Keratinocyte (primary cell): ENCODE data around the gene DOCK7. TPM values are rescaled to one million over a fixed set of nuclear protein-coding genes. Genes with fewer than 3 reads are reported as not detected.
"Not testable (repeated sequence)": the region's sequence is repeated elsewhere in the genome, so short reads cannot be mapped to it uniquely, and the experiment has no call there.

Experiments used
- DNase-seq: peaks from one replicate; pipeline ENCODE4 v3.0.0-alpha.2; 2011; ENCODE audit warnings: low read depth, missing footprints, low spot score
- FAIRE-seq: peaks from 2 replicates; lab custom pipeline; 2011; peaks lifted over from hg19 to GRCh38; lab: Jason Lieb, UNC
- H2AFZ ChIP-seq: 2 replicates; pipeline ENCODE4 v1.6.0; 2012; ENCODE audit warnings: low read length, control low read depth, inconsistent platforms; ENCODE audit not compliant: control insufficient read depth
- H3K27ac ChIP-seq: 2 replicates; pipeline ENCODE4 v1.5.1; 2011; ENCODE audit warnings: low read length; ENCODE audit not compliant: control insufficient read depth, insufficient read depth
- H3K27me3 ChIP-seq: 3 replicates; pipeline ENCODE4 v1.6.0; 2011; ENCODE audit warnings: low read length; ENCODE audit not compliant: control insufficient read depth, insufficient read depth; ENCODE audit errors: extremely low read depth
- H3K36me3 ChIP-seq, 2 experiments: 2 replicates in 1 of 2; 3 replicates in 1 of 2; pipeline ENCODE4 v1.5.1; 2011; ENCODE audit warnings: low read length in 2 of 2, mild to moderate bottlenecking in 1 of 2; ENCODE audit not compliant: control insufficient read depth in 2 of 2, insufficient read depth in 2 of 2; ENCODE audit errors: extremely low read depth in 1 of 2
- H3K4me1 ChIP-seq: 3 replicates; pipeline ENCODE4 v1.5.1; 2011; ENCODE audit warnings: low read length; ENCODE audit not compliant: control insufficient read depth, insufficient read depth; ENCODE audit errors: extremely low read depth
- H3K4me2 ChIP-seq: 3 replicates; pipeline ENCODE4 v1.6.0; 2011; ENCODE audit warnings: low read depth, low read length; ENCODE audit not compliant: control insufficient read depth, insufficient read depth; ENCODE audit errors: extremely low read depth
- H3K4me3 ChIP-seq, 3 experiments: fragments of 200-600 bp in 1 of 3; sonication (generic) in 1 of 3; 2 replicates in 2 of 3; 3 replicates in 1 of 3; pipeline ENCODE4 v1.5.1; 2011 to 2016; ENCODE audit warnings: low read length in 3 of 3, mild to moderate bottlenecking in 3 of 3, control low read depth in 2 of 3, inconsistent platforms in 1 of 3, low read depth in 1 of 3, mixed read lengths in 1 of 3, mixed run types in 1 of 3, moderate library complexity in 1 of 3; ENCODE audit not compliant: control insufficient read depth in 2 of 3, insufficient read depth in 2 of 3; ENCODE audit errors: extremely low read depth in 1 of 3
- H3K79me2 ChIP-seq: 2 replicates; pipeline ENCODE4 v1.6.0; 2012; ENCODE audit warnings: low read length; ENCODE audit not compliant: control insufficient read depth, insufficient read depth
- H3K9ac ChIP-seq: 3 replicates; pipeline ENCODE4 v1.6.0; 2011; ENCODE audit warnings: low read length; ENCODE audit not compliant: control insufficient read depth, insufficient read depth; ENCODE audit errors: extremely low read depth
- H3K9me1 ChIP-seq: 3 replicates; pipeline ENCODE4 v1.6.0; 2011; ENCODE audit warnings: low read length; ENCODE audit not compliant: control insufficient read depth, insufficient read depth; ENCODE audit errors: extremely low read depth
- H3K9me3 ChIP-seq: 2 replicates; pipeline ENCODE4 v1.5.1; 2012; ENCODE audit warnings: low read depth, low read length; ENCODE audit not compliant: control insufficient read depth
- H4K20me1 ChIP-seq: 3 replicates; pipeline ENCODE4 v1.6.0; 2011; ENCODE audit warnings: low read length; ENCODE audit not compliant: control insufficient read depth, insufficient read depth; ENCODE audit errors: extremely low read depth
- EZH2 ChIP-seq: IDR thresholded peaks from one replicate; pipeline ENCODE4 v1.6.1; 2012; ENCODE audit warnings: inconsistent platforms, mild to moderate bottlenecking, low read length, moderate library complexity
- dilution Hi-C: fragments of 300-500 bp; cut with MboI; formaldehyde crosslinking; loops from one replicate; pipeline ENCODE4 v1.7.0; 2020; ENCODE audit warnings: low sequenced_read_pairs; ENCODE audit not compliant: extremely low pct_ligation_motif_present
- polyA plus RNA-seq, 5 experiments: library from polyadenylated mRNA; depleted of rRNA in 3 of 5; stranded (reverse) in 3 of 5; stranded (forward) in 1 of 5; unstranded in 1 of 5; fragments of >200 nt; gene quantifications; 1 replicate in 1 of 5; 2 replicates in 3 of 5; 3 replicates in 1 of 5; pipeline versions ENCODE4 v1.2.1 to v1.2.3, GENCODE V29; 2011 to 2012; ENCODE audit warnings: missing spikeins in 2 of 5, low read depth in 1 of 5, low replicate concordance in 1 of 5
- TF ChIP-seq, protein P1 (sequence below), 3 experiments: IDR thresholded peaks in 1 of 3; conservative IDR thresholded peaks in 1 of 3; optimal IDR thresholded peaks in 1 of 3; 2 replicates in 2 of 3; 3 replicates in 1 of 3; pipeline versions ENCODE3 to v1.5.1; 2011; ENCODE audit warnings: low read length in 3 of 3, mild to moderate bottlenecking in 3 of 3, moderate library complexity in 2 of 3, control low read depth in 1 of 3, inconsistent platforms in 1 of 3; ENCODE audit not compliant: insufficient read depth in 2 of 3; ENCODE audit errors: extremely low read depth in 1 of 3

The DOCK7 gene
- polyA plus RNA-seq, 1 donor (not counting 4 experiments of a cell fraction or from before 2014, with no cell fraction given), result 66.9 TPM

DNA sequence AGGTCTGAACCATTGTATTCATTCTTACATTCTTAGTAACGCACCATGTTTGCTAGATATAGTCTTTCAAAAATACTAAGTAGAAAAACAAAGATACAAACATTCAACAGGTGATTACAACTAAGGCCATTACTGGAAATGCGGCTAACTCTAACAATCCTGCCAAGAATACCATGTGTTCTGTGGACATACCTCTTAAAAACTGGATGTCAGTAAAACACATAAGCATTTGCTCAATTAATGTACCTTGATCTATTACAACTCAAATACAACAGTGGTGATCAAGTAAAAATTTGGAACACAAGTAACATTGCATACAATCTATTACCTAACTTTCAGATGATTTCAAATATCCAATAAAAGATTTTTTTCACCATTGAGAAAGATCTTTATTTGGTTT is 75.4 kb downstream of the DOCK7 start:
- no peak overlapping the region for H3K9ac ChIP-seq
- no peak overlapping the region for H2AFZ ChIP-seq
- dilution Hi-C loops, result no loop called here
- no peaks in the 10 kb centered on the region for H3K4me1 ChIP-seq
- no peaks in the 10 kb centered on the region for H4K20me1 ChIP-seq
- FAIRE-seq, result no peak
- H3K4me2 ChIP-seq, result no peak overlapping the region
- no peaks in the 10 kb centered on the region for H3K79me2 ChIP-seq
- DNase-seq, result no peak
- H3K36me3 ChIP-seq, result no peaks in the 10 kb centered on the region
- H3K4me3 ChIP-seq, result no peak overlapping the region
- no peaks in the 10 kb centered on the region for H3K9me1 ChIP-seq
- no peaks in the 10 kb centered on the region for H3K27me3 ChIP-seq
- H3K9me3 ChIP-seq, result no peaks in the 10 kb centered on the region
- TF ChIP-seq, protein P1, sequence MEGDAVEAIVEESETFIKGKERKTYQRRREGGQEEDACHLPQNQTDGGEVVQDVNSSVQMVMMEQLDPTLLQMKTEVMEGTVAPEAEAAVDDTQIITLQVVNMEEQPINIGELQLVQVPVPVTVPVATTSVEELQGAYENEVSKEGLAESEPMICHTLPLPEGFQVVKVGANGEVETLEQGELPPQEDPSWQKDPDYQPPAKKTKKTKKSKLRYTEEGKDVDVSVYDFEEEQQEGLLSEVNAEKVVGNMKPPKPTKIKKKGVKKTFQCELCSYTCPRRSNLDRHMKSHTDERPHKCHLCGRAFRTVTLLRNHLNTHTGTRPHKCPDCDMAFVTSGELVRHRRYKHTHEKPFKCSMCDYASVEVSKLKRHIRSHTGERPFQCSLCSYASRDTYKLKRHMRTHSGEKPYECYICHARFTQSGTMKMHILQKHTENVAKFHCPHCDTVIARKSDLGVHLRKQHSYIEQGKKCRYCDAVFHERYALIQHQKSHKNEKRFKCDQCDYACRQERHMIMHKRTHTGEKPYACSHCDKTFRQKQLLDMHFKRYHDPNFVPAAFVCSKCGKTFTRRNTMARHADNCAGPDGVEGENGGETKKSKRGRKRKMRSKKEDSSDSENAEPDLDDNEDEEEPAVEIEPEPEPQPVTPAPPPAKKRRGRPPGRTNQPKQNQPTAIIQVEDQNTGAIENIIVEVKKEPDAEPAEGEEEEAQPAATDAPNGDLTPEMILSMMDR (optimal IDR thresholded peaks at IDR 0.05 in 1 of 3, IDR thresholded peaks at IDR 0.05 in 1 of 3, conservative IDR thresholded peaks at IDR 0.05 in 1 of 3; ENCODE audit: extremely low read depth in 1 of 3, insufficient read depth in 2 of 3, low read length in 3 of 3), result no peak
- TF ChIP-seq EZH2, result no peak
- H3K27ac ChIP-seq, result no peak overlapping the region

DNA sequence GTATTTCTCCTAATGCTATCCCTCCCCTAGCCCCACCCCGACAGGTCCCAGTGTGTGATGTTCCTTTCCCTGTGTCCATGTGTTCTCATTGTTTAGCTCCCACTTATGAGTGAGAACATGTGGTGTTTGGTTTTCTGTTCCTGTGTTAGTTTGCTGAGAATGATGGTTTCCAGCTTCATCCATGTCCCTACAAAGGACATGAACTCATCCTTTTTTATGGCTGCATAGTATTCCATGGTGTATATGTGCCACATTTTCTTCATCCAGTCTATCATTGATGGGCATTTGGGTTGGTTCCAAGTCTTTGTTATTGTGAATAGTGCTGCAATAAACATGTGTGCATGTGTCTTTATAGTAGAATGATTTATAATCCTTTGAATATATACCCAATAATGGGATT is 77.6 kb downstream of the DOCK7 start:
- H3K27ac ChIP-seq, FAIRE-seq: not testable (repeated sequence)

DNA sequence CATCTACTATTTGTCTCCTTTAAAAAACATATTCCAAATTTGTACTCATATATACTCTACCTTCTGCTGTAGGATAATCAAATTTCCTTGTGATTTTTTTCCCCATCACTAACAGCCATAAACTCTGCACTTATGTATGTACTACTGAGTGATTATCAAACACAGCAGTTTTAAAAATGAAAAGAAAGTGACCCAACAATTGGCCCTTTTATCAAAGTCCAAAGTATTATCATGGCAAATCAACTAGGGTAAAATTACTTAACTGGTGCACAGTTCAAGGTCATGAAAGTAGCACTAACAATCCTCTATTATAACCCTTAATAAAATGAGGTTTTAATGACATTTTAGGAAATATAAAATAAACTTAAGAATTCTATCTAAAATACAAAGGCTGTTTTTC is 79.3 kb downstream of the DOCK7 start:
- no peak for TF ChIP-seq EZH2
- TF ChIP-seq, protein P1 (optimal IDR thresholded peaks at IDR 0.05 in 1 of 3, IDR thresholded peaks at IDR 0.05 in 1 of 3, conservative IDR thresholded peaks at IDR 0.05 in 1 of 3; ENCODE audit: extremely low read depth in 1 of 3, insufficient read depth in 2 of 3, low read length in 3 of 3), result no peak
- dilution Hi-C loops, result no loop called here
- Histone ChIP-seq H3K9me3 (no peaks in the 10 kb centered on the region), H3K4me3 (no peak overlapping the region), H2AFZ (no peak overlapping the region), H3K36me3 (no peaks in the 10 kb centered on the region), H3K4me2 (no peak overlapping the region), H3K4me1 (no peaks in the 10 kb centered on the region), H3K27ac (no peak overlapping the region), H4K20me1 (no peaks in the 10 kb centered on the region), H3K9ac (no peak overlapping the region), H3K9me1 (no peaks in the 10 kb centered on the region), H3K79me2 (no peaks in the 10 kb centered on the region), H3K27me3 (no peaks in the 10 kb centered on the region)
- DNase-seq (no peak), FAIRE-seq (no peak)

More for the DNA sequence above, 77.6 kb downstream of the DOCK7 start:
- H3K9ac ChIP-seq, H3K4me2 ChIP-seq, H3K36me3 ChIP-seq, H3K9me1 ChIP-seq, H3K27me3 ChIP-seq, H3K9me3 ChIP-seq, H3K79me2 ChIP-seq, H3K4me1 ChIP-seq, H2AFZ ChIP-seq, H4K20me1 ChIP-seq, H3K4me3 ChIP-seq, DNase-seq, dilution Hi-C loops: not testable (repeated sequence)
